Hematopoietic multipotent progenitor cell (in vitro differentiated cells): ENCODE results near the gene IRF2BP1. TPM values are rescaled to one million over a fixed set of nuclear protein-coding genes. Genes with fewer than 3 reads are reported as not detected.

Experiments
- DNase-seq, 3 donors: peaks; one replicate each; pipeline ENCODE4 v3.0.0-alpha.2; 2011 to 2015; ENCODE audit warnings: low read depth in 2 of 3, low spot score in 2 of 3
- total RNA-seq: library from RNA; depleted of rRNA; stranded (reverse); fragments of >200 nt; gene quantifications from one replicate; pipeline ENCODE4 v1.2.3, GENCODE V29; 2012

The IRF2BP1 gene
- total RNA-seq: 37.7 TPM

- DNase-seq: peak in 2 of 3 donors; percentile 93 to 95
Observed at GRCh38 chr19:45885556-45886426, at the start of gene IRF2BP1. IRF2BP1 (minus strand) TSS chr19:45886141; CDS start chr19:45885774, 367 bp downstream.

- DNase-seq: no peak
Observed at GRCh38 chr19:45935267-45935666, 49.3 kb upstream of the IRF2BP1 start.

GRCh38 chr19:45934551-45935230 is 48.8 kb upstream of the IRF2BP1 start:
- DNase-seq: no peak

- DNase-seq: no peak
Observed at GRCh38 chr19:45933759-45934158, 47.8 kb upstream of the IRF2BP1 start.

- DNase-seq: no peak
Observed at GRCh38 chr19:45931055-45931454, 45.1 kb upstream of the IRF2BP1 start.

GRCh38 chr19:45929247-45929646 is 43.3 kb upstream of the IRF2BP1 start:
- no peak for DNase-seq

- DNase-seq: peak; percentile 82 to 90 (median 85)
Observed at GRCh38 chr19:45927565-45928261, 41.8 kb upstream of the IRF2BP1 start.

- no peak for DNase-seq
Observed at GRCh38 chr19:45924891-45925447, 39.0 kb upstream of the IRF2BP1 start.

GRCh38 chr19:45922281-45922680 is 36.3 kb upstream of the IRF2BP1 start:
- no peak for DNase-seq

- DNase-seq: peak in 1 of 3 donors; percentile 21
Observed at GRCh38 chr19:45920458-45920857, 34.5 kb upstream of the IRF2BP1 start.

GRCh38 chr19:45919678-45920077 is 33.7 kb upstream of the IRF2BP1 start:
- DNase-seq: no peak

GRCh38 chr19:45918721-45919120 is 32.8 kb upstream of the IRF2BP1 start:
- no peak for DNase-seq

GRCh38 chr19:45917421-45918091 is 31.6 kb upstream of the IRF2BP1 start:
- no peak for DNase-seq

GRCh38 chr19:45913874-45914830 is 28.2 kb upstream of the IRF2BP1 start, which contains the start of gene NANOS2:
NANOS2 (minus strand) TSS chr19:45914778; CDS start chr19:45914693, 85 bp downstream.
- no peak for DNase-seq

GRCh38 chr19:45911291-45911690 is 25.4 kb upstream of the IRF2BP1 start:
- DNase-seq: no peak

- no peak for DNase-seq
Observed at GRCh38 chr19:45908956-45909355, 23.0 kb upstream of the IRF2BP1 start.

- no peak for DNase-seq
Observed at GRCh38 chr19:45906221-45906620, 20.3 kb upstream of the IRF2BP1 start.

- no peak for DNase-seq
Observed at GRCh38 chr19:45905011-45905410, 19.1 kb upstream of the IRF2BP1 start.
